Fibroblast of mammary gland (primary cell): ENCODE measurements around the gene LILRA5.
"Not testable (repeated sequence)": the region's sequence is repeated elsewhere in the genome, so short reads cannot be mapped to it uniquely, and the experiment has no call there.

Experiments
- DNase-seq: peaks from one replicate; pipeline ENCODE4 v3.0.0-alpha.2; 2010; ENCODE audit warnings: low read depth
- H3K4me3 ChIP-seq: 2 replicates; pipeline ENCODE4 v1.5.1; 2011; ENCODE audit warnings: low read depth, mild to moderate bottlenecking, low read length, moderate library complexity; ENCODE audit not compliant: control insufficient read depth
- TF ChIP-seq, protein P1 (sequence below): conservative IDR thresholded peaks from 2 replicates; pipeline ENCODE4 v1.5.1; 2011; ENCODE audit warnings: low read depth, low read length, inconsistent platforms; ENCODE audit not compliant: control insufficient read depth, insufficient read depth

The LILRA5 gene

GRCh38 chr19:54333586-54334298 is 20.8 kb upstream of the LILRA5 start:
- H3K4me3 ChIP-seq = no peak overlapping the region
- no peak for DNase-seq
- TF ChIP-seq, protein P1, sequence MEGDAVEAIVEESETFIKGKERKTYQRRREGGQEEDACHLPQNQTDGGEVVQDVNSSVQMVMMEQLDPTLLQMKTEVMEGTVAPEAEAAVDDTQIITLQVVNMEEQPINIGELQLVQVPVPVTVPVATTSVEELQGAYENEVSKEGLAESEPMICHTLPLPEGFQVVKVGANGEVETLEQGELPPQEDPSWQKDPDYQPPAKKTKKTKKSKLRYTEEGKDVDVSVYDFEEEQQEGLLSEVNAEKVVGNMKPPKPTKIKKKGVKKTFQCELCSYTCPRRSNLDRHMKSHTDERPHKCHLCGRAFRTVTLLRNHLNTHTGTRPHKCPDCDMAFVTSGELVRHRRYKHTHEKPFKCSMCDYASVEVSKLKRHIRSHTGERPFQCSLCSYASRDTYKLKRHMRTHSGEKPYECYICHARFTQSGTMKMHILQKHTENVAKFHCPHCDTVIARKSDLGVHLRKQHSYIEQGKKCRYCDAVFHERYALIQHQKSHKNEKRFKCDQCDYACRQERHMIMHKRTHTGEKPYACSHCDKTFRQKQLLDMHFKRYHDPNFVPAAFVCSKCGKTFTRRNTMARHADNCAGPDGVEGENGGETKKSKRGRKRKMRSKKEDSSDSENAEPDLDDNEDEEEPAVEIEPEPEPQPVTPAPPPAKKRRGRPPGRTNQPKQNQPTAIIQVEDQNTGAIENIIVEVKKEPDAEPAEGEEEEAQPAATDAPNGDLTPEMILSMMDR = no peak

- H3K4me3 ChIP-seq = no peak overlapping the region
- no peak for DNase-seq
- TF ChIP-seq, protein P1 = no peak
Observed at GRCh38 chr19:54332149-54332548, 19.2 kb upstream of the LILRA5 start.

DNA sequence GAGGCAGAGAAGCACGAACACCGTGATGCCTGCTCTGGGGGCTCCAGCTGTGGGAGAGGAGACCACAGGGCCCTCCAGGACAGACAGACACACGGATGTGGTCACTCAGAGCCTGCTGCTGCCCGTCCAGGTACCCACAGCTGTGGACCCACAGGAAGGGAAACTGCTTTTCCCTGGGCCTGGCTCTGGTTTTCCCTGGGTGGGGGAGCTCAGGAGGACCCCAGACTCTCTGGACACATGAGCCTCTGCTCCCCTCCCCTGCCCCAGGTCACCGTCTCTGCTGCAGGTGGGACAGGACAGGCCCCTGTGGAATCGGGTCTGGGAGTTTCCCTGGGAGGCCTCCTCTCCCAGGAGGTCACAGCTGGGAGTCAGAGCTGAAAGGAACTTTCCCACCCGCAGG is 18.7 kb upstream of the LILRA5 start:
- TF ChIP-seq, protein P1 = no peak
- H3K4me3 ChIP-seq = no peak overlapping the region
- DNase-seq = no peak

DNA sequence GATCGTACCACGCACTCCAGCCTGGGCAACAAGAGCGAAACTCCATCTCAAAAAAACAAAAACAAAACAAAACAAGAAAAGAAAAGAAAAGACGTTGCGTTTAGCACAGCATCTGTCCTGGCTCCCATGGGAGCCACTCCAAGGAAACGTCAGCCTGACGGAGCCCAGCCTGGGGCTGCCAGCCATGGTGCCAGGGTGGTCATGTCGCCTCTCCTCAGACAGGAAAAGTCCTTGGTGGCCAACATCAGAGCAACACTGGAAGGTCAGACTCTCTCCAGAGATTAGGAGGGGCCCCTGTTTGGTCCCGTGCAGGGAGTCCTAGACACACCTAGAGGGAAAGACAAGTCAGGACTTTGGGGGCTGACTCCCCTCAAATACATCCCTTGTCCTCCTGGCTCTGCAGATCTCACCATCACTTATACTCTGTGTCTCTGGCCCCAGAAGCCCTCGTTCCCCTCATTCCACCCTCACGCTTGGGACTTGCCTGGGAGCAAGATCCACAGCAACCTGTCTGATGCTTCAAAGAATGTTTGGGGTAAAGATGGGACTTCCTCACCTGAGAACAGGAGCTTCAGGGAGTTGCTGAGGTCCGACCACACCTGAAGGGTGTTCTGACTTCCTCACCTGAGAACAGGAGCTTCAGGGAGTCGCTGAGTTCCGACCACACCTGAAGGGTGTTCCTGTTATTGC is 16.7 kb upstream of the LILRA5 start:
- H3K4me3 ChIP-seq = no peak overlapping the region
- TF ChIP-seq, protein P1 = no peak
- no peak for DNase-seq

DNA sequence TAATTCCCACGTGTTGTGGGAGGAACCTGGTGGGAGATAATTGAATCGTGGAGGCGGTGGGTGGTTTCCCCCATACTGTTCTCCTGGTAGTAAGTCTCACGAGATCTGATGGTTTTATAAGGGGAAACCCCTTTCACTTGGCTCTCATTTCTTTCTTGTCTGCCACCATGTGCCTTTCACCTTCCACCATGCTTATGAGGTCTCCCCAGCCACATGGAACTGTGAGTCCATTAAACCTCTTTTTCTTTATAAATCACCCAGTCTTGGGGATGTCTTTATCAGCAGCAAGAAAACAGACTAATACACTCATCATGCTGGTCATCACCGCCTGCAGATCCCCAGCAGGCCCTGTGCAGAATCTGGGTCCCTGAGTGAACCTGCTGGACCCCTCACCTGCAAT is 15.8 kb upstream of the LILRA5 start:
- H3K4me3 ChIP-seq, DNase-seq: not testable (repeated sequence)

DNA sequence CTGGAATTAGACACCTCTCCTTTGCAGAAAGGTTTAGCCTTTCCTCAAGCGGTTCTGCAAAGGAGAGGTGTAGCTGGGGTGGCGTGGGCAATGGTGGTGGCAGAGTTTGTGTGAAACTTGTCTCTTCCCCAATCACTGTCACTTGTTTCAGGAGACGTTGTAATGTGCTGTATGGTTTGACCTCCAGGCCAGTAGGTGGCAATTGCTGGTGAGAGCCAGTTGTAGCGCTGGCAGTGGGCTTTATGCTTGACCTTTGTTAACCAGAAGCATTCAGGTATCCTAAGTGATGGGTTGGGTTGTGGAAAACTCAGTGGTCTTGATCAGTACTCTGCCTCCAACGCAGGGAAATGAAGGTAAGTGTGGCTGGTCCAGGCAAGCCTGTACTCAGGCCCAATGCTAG is 12.7 kb upstream of the LILRA5 start:
- TF ChIP-seq, protein P1 = no peak
- no peak overlapping the region for H3K4me3 ChIP-seq
- DNase-seq = no peak

- H3K4me3 ChIP-seq = no peak overlapping the region
- TF ChIP-seq, protein P1 = peak; percentile 88
- peak; percentile 38 for DNase-seq
Observed at GRCh38 chr19:54325194-54325621, 12.2 kb upstream of the LILRA5 start.
